A172 (cell line): ENCODE results near the gene DICER1. TPM values are rescaled to one million over a fixed set of nuclear protein-coding genes. Genes with fewer than 3 reads are reported as not detected.
"Not testable (repeated sequence)": the region's sequence is repeated elsewhere in the genome, so short reads cannot be mapped to it uniquely, and the experiment has no call there.

Experiments
- DNase-seq: peaks from one replicate; pipeline ENCODE4 v3.0.0-alpha.2; 2015; ENCODE audit warnings: low spot score
- total RNA-seq: library from RNA; depleted of rRNA; stranded (reverse); fragments of >200 nt; shearing (Covaris generic); gene quantifications from 2 replicates; pipeline ENCODE4 v1.2.3, GENCODE V29; 2014

DICER1 gene
- total RNA-seq, 1 experiment from 2014 or later = 65.8 TPM

DNA sequence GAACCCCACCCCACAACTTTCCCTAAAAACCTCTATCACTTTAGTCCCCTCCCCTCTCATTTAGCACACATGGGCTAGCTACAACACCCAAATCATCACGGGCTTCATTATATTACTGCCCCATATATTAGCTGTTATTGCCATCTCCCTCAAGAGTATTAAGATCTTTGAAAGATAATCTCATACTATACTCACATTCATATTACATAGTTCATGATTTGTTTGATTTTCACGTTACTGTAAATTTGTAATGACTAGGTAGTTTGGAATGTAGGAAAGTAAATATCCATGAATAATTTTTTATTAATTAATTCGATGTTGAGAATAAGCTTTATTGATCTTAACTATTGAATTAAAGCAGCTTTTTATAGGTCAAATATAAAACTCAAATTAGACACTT, 7.9 kb downstream of the DICER1 start:
- DNase-seq = no peak

DNA sequence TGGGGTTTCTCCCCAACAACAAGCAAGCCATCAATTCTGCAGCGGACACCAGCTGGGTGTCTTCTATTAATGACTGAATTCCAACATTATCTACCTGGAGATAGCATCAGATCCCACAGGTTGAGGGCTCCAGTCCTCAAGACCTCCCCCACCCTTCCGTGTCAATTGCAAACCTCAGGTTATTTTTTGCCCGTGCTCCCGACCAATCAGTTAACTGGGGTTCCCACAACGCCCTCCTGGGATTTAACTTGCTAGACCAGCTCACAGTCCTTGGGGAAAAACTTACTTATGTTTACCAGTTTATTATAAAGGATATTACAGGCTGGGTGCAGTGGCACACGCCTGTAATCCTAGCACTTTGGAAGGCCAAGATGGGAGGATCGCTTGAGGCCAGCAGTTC, 9.7 kb downstream of the DICER1 start:
- no peak for DNase-seq

DNA sequence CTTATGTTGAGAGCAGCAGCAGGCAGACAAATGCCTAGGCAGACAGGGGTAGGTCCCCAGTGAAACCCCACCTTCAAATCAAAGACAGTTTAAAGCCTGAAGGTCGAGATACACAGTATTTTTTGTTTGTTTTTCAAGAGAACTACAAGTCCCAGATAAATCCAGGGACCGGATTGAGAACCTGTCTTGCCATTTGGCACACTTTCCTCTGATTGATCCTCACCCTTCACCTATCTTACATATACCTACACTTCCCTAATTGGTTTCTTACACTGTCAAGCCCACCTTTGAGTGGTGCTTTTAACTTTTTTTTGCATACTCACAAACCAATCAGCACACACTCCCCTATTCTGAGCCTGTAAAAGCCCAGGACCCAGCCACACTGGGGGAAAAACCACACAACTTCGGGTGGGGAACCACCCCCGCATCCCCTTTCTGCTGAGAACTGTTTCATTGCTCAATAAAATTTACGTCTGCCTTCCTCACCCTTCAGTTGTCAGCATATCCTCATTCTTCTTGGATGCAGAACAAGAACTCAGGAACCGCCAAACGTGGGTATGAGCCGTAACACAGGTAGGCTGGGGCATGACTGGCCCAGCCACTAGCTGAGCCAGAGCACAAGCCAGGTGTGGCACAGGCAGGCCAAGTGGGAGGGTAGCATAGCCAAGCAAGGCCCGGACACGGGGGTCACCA, 11.1 kb downstream of the DICER1 start:
- no peak for DNase-seq

DNA sequence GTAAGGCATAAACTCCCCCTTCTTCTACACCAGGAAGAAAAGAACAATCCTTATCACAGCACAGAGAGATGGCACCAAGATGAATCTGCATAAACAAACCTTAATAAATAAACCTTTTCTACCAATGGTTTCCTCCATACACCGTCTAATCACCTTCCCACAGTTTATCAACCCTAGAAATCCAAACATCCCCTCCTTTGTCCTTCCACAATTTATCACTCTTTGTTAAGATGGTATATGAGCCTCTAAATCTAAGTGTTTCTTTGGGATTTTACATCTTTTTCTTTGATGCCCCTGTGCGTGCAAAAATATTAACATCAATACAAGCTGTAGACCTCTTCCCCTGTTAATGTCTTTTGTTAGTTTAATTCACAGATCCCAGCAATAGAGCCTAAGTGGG, 12.5 kb downstream of the DICER1 start:
- DNase-seq = no peak

DNA sequence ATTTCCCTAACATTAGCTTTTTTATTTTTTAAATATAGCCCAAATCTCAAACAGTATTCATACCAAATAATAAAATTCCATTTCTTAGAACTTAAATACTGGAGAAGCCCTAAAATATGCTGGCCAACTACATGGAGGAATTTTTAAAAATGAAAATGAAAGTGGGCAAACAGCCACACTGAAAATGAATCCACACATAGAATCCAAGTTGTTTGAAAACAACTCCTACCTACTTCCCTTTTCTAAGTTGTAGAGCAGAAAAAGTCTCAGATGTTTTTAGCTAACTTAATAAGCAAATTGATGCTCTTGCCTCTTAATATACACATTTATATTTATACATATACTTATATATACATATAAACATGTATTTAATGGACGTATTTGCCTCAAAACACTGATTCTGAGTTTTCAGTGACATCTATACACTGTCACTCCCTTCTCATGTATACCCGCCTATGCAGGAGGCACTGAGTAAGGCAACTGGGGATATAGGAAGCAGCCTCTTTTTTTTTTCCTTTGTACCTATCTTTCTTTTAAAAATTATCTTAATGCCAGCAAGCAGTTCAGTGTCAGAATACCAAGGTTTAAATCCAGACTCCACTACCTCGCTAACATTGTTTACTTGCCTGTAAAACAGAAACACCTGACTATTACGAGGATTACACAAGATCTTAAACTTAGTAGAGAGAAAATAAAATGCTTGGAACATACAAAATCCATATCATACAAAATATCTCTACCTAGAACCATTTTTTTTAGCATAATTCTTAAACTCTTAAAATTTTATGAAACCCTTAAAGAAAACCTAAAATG, 13.3 kb downstream of the DICER1 start:
- no peak for DNase-seq

DNA sequence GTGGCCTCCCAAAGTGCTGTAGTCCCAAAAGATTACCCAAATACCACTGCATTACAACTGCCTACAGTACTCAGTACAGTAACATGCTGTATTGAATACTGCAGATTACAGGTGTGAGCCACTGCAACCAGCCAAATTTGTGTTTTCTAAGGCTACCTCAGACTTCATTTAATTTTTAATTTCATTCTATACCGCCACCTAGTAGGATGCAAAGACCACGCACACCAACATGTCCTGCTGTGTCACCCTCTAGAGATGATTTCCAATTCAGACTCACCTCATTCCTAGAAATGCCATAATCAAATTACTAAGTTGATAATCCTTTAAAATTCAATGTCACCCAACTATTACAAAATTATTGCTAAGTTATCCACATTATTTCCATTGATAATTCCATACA, 15.1 kb downstream of the DICER1 start:
- DNase-seq = no peak

DNA sequence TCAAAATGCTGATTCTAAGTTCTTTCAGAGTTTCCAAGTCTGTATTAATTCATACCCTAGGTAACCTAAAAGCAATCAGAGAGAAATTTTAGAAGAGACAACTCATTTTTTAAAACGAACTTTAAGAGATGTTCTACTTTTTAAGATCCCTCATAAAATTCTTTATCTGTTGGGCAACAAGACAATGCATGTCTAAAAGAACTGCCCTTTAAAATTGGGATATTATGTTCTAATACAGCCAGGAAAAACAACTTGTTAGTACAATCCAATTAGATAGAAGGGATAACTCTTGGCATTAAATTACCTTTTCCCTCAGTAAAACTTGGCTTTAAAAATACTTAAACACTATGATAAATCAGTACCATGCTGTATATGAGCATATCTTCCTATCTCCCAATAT, 15.6 kb downstream of the DICER1 start:
- no peak for DNase-seq

DNA sequence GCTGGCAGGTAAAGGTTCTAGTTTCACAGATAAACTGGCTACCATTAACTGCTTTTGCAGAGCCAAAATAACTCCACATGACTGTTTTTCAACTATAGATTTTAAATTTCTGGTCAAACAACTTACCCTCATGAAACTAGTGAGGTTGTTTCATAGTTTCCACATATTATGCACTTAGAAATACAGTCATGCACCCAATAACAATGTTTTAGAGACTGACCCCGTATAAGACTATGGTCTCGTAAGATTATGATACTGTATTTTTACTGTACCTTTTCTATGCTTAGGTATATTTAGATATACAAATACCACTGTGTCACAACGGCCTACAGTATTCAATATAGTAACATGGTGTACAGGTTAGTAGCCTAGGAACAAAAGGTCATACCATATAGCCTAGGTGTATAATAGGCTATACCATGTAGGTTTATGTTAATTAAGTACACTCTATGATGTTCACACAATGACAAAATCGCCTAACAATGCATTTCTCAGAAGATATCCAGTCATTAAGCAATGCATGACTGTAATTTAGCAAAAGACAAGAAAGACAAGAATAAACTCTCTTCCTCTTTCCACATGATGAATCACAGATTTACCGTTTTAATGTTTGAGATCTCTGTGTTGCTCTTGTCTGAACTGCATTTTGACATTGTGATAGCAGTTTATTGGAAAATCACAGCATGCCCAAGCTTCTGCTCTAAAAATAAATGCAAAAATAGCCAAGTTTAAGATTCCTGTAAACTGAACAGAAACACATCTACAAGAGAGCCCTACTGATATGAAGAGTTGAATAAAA, 17.1 kb downstream of the DICER1 start:
- DNase-seq = no peak

DNA sequence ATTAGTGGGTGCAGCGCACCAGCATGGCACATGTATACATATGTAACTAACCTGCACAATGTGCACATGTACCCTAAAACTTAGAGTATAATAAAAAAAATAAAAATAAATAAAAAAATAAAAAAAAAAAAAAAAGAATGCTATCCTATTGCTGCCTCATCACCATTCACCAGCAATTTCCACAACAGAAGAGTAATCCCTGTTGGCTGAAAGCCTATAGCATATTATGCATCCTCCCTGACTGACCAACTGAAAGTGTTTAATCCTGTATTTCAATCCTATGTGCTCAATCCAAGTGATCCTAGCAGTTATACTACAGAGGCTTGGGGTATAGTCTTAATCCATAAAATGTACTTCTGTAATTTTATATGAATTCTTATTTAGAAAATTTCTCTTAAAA, 18.5 kb downstream of the DICER1 start:
- no peak for DNase-seq

DNA sequence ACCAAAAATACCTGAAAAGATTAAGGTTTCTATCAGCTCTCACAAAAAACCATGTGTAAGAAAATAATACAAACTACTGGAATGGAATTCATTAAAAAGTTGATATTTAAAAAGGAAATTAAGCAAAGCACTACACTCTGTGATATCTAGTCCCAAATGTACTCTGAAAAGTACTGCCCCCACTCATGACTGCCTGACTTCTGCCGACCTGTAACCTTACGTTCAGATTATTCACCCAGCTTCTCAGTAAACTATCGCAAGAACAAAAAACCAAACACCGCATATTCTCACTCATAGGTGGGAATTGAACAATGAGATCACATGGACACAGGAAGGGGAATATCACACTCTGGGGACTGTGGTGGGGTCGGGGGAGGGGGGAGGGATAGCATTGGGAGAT, 18.9 kb downstream of the DICER1 start:
- DNase-seq = not testable (repeated sequence)

DNA sequence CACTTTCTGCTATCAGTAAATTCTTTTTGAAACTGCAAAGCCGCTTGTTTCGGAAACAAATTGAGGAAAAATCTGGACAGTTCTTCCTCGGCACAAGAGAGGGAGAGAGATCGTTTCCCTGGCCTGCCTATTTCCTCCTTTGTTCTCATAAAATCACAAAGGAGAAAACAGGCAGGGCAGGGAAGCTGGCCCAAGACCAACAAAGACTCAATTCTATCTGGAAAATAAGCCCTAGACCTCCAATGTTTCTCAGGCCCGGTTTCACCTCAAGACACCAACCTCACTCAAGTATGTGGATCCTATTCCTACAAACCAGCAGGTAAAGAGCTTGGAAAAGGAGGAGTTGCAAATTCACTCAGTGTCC, 19.5 kb downstream of the DICER1 start:
- DNase-seq = no peak

DNA sequence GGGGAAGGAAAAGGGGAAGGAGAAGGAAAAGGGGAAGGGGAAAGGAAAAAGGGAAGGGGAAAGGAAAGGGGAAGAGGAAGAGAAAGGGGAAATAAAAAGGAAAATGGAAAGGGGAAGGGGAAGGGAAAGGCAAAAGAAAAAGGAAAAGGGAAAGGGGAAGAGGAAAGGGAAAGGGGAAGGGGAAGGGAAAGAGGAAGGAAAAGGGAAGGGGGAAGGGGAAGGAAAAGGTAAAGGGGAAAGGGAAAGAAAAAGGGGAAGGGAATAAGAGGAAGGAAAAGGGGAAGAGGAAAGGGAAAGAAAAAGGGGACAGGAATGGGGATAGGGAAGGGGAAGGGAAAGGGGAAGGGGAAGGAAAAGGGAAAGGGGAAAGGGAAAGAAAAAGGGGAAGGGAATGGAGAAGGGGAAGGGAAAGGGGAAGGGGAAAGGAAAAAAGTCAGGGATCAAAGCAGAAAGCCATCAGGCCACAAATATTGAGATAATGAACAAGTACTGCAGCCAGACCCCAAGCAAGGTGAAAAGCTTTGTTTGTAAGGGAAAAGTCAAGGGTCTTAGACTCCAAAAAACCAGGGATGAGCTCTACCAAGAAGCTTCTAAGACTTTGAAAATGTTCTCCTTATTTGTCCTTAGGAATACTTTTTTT, 20.0 kb downstream of the DICER1 start:
- DNase-seq = no peak

DNA sequence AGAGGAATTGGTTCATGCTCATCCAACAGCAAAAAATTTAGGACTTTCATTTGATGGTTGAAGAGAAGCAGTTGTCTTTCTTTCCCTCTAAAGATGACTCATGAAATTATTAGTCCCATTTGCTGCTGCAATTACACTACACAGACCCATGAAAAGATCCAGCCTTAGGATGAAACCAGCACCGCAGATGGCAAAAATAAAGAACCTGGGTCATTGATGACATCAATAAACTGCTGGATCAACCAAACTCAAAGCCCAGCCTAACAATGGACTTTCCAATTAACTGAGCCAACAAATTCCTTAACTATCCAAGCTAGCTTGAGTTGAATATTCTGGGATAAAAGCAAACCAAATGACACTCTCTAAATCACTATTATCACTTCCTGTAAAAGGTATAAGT, 20.7 kb downstream of the DICER1 start:
- no peak for DNase-seq

DNA sequence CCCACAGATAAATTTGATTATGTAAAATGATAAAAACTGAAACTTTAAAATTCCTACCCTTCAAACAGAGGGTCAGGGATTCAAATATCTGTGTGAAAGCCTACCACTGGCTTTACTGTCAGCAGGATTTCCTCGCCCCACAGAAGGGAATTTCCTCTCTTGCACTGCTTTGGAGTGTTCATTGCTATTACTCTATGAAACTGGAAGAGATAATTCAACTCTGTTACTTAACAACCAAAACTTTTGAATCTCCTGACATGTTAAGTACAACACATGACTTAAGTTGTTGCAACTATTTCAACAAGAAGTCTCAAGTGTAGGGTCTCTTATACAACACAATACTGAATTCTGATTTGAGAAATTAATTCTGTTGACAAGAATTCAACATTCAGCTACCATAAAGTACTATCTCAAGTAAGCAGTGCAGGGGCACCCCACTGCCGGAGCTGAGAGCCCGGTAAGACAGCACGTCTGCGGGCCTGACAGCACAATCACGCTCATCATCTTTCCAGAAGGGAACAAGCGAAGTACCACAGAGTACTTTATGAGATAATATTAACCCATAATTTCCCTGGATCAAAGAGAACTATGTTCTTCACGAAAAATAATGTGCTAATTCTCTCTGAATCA, 22.9 kb downstream of the DICER1 start:
- no peak for DNase-seq

DNA sequence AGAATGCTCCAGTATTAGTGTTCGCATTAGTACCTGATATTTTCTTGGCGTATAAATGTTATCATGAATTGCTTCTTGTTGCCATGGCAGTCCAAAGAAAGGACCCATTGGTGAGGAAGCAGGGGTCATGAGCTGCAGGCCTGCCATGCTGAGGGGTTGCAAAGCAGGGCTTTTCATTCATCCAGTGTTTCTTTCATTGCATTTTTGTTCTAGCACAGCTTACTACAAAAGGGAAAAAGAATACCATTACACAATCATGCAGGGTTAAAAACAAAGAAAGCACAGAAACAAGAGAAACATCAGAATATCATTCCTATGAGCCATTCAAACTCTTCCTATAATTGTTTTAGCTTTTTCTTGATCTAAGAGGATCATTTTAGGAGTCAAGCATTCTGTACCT, 24.0 kb downstream of the DICER1 start:
- DNase-seq = no peak

DNA sequence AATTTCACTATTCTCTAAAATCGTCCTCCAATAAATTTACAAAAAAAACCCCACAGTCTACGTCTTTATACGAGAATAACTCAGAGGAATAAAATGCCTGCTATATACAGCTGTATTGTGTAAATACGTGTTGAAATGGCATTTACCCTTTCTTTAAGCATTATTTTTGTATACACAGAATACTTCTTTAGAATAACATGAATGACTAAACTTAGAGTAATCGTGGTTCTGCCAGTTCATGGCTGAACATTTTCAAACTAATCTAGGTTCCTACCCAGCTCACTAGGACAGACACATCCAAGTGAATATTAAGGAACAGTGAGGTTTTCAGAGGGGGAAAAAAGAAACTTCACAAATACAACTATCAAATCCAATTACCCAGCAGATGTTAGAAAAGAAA, 24.6 kb downstream of the DICER1 start:
- no peak for DNase-seq

DNA sequence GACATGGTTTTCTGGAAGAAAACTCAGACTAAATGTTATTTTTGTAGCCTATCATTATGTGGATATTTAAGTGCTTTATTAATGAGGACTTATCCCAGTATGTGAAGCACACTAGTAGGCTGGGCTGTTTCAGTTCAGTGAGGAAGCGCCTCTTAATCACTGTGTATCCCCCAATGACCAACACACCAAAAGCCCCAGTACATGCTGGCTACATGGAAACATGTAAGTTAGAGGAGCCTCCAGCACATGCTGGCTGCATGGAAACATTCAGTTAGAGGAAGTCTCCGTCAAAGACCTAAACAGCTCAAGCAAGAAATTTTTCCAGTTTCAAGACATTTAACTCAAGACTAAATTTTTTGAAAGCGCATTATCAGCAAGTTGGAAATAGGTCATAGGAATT, 26.8 kb downstream of the DICER1 start:
- DNase-seq = no peak

DNA sequence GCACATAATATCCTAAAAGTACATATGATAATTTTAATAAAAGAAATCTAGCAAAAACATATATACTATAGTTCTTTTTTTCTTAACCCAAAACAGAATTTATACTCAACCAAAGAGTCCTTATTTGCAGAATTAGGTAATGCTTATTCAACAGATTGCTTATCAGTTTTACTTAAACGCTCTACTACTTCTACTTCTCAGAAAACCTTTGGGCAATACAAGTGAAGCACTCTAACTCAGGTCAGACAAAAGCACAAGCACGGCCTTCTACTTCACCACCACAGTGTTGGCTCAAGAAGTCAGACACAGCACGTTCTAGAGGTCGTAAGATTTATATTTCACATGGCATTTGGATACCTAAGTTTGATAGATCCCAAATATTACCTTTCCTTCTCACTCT, 29.2 kb downstream of the DICER1 start:
- DNase-seq = no peak

DNA sequence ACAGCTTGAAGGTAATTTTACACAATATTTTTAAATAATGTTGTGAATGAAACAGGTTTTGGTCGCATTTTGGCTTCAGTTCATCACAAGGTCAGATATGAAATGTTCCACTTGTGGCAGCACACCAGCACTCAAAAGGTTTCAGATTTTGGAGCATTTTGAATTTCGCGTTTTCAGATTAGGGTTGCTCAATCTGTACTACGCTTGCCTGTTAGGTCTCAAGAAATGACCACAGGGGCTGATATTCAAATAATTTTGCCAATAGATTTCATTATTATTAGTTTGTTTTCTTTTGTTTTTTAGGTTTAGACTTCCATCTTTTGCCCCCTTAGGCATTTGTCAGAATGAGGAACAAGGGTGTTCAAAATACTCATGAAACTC, 29.8 kb downstream of the DICER1 start:
- DNase-seq = no peak

DNA sequence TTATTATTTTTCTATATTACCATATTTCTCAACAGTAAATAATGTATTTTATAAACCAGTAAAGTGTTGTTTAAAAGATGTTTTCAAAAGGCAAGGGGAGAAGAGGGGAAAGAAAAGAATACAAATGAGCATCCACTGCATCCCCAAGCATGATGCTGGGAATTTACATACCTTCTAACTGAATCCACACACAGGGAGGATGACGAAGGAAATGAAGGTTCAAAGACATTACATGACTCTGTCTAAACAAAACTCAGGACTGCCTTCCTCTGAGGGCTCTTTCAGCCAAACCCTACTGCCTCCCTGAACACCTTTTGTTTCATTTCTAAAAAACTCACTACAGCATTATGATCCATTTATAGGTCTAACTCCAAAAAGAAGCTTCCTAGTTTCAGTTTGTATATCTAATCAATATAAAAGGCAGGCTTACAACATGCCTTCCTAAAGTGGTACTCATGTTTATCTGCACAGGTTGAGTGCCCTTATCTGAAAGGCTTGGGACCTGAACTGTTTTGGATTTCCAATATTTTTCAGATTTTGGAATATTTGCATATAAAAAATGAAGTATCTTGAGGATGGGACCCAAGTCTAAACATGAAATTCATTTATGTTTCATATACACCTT, 30.3 kb downstream of the DICER1 start:
- DNase-seq = no peak

DNA sequence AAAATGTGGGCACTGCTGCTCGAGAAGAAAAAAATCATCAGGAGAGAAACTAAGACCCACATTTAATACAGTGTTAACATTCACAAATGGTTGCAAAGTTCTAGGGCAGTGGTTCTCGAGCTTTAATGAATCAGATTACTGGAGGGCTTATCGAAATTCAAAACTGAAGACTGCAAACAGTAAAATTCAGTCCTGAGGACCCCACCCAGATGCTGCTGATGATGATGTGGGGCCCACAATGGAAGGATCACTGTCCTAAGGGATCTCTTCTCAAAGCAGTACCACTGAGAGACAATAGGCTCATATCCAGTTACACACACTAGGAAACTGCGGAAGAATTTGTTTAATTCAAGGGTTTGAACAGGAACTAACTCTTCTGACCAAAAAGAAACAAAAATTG, 31.4 kb downstream of the DICER1 start:
- DNase-seq = no peak
